ENCODE data around the gene BEND3. TPM values are rescaled to one million over a fixed set of nuclear protein-coding genes. Genes with fewer than 3 reads are reported as not detected.
"Not testable (repeated sequence)": the region's sequence is repeated elsewhere in the genome, so short reads cannot be mapped to it uniquely, and the experiment has no call there.

BEND3 gene
- 1 to 10 TPM; 2.3 to 2.5 TPM for total RNA-seq

DNA sequence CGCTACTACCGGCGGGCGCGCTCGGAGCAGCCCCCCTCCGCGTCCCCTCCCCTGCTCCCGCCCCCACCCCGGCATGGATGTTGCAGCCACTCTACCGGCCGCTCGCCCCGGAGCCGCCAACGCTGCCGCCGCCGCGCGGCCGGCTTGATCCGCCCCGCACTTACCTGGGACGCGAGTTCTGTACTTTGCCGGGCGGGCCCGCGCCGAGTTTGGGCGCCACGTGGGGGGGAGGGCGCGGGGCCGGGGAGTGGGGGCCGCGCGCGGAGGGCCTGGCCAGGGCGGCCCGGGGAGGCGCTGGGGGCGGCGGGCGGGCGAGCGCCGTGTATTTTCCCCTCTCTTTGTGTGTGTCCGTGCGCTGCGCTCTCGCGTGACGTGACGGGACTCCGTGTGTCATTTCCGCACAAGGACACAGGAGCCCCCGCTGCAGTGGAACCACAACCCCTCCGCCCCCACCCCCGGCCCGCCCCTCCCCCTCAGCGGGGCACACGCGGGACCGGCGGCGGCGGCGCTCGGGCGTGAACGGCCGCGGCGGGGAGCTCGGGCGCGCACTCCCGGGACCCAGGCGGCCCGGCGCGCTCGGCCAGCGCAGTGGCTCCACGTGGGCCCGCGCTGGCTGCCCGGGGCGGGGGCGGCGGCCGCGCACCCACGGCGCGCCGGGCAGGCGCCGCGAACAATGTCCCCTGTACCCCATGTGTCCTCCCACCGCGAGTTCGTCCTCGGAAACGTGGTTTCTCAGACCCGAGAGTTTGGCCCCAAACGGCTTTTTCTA is at the start of gene BEND3:
Gene BEND3, minus strand, starts transcription at position 590 of the 769 bp plus-strand sequence. CDS start 16,230 bp downstream, outside the sequence.
- ChIA-PET CTCF (interaction anchor here (0.7 to 1.5 kb wide), 4 partner anchors 43 to 373 kb away, joined by 3 to 7 read pairs (median 4); partner anchors contain the start of gene MTRES1), POLR2A (interaction anchor here (1.3 to 1.8 kb wide), 3 partner anchors 54 to 345 kb away, joined by 6 to 10 read pairs (median 9); partner anchors contain the start of genes MTRES1 and PDSS2)
- no peak within 1 kb of the TSS for H3K27ac Mint-ChIP-seq
- peak within 1 kb of the TSS; percentile 71 for H3K4me3 Mint-ChIP-seq
- peak; percentile 40 for DNase-seq
- H3K4me1 Mint-ChIP-seq, result peaks cover 20% of the 10 kb centered on the region
- H3K9me3 Mint-ChIP-seq, result no peaks in the 10 kb centered on the region
- H3K36me3 Mint-ChIP-seq (ENCODE audit: low read depth), result no peaks in the 10 kb centered on the region
- H3K27me3 Mint-ChIP-seq, result peaks cover 17% of the 10 kb centered on the region

DNA sequence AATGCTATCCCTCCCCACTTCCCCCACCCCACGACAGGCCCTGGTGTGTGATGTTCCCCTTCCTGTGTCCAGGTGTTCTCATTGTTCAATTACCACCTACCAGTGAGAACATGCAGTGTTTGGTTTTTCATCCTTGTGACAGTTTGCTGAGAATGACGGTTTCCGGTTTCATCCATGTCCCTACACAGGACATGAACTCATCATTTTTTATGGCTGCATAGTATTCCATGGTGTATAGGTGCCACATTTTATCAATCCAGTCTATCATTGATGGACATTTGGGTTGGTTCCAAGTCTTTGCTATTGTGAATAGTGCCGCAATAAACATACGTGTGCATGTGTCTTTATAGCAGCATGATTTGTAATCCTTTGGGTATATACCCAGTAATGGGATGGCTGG is 49.0 kb upstream of the BEND3 start:
- CTCF ChIA-PET; H3K4me1 Mint-ChIP-seq; H3K36me3 Mint-ChIP-seq (ENCODE audit: low read depth); H3K27ac Mint-ChIP-seq; H3K4me3 Mint-ChIP-seq; H3K9me3 Mint-ChIP-seq; DNase-seq; H3K27me3 Mint-ChIP-seq; POLR2A ChIA-PET: not testable (repeated sequence)

DNA sequence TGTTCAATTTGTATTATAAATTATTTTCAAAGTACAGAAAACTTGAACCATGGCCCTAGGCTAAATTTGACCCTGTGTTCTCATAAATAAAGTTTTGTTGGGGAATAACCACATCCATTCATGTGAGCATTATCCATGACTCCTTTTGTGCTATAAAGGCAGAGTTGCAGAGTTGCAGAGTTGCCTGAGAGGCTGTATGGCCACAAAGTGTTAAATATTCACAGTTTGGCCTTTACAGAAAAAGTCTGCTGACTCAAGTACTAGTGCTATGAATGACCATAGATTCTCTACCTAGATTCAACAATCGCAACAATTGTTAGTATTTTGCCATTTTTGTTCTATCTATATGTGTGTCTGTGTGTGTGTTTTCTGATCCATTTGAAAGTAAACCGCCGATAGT is 46.2 kb upstream of the BEND3 start:
- H3K27me3 Mint-ChIP-seq, result no peaks in the 10 kb centered on the region
- no peak overlapping the region for H3K27ac Mint-ChIP-seq
- no peaks in the 10 kb centered on the region for H3K4me1 Mint-ChIP-seq
- ChIA-PET POLR2A (no interaction called here), CTCF (no interaction called here)
- no peak overlapping the region for H3K4me3 Mint-ChIP-seq
- DNase-seq, result no peak
- no peaks in the 10 kb centered on the region for H3K36me3 Mint-ChIP-seq (ENCODE audit: low read depth)
- H3K9me3 Mint-ChIP-seq, result no peaks in the 10 kb centered on the region

DNA sequence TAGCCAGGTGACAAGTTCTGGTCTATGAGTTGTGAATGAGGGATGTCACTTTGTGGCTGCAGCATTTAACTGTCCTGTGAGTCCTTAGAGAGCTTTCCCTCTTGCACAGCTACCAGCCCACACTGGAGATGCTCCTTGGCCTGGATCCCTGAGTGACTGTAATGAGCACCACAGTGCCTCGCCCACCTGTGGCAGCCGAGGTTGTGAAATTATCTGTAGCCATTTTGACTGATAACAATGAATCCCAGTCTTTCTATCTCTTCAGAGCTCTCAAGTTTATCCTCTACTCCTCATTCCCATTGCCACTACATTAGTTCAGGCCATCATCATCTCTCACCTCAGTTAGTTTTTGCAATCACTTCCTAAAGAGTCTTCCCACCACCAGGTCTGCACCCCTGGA is 41.3 kb upstream of the BEND3 start:
- no peak for DNase-seq
- POLR2A ChIA-PET, result no interaction called here
- Mint-ChIP-seq H3K4me3 (no peak overlapping the region), H3K9me3 (no peaks in the 10 kb centered on the region), H3K36me3 (ENCODE audit: low read depth) (no peaks in the 10 kb centered on the region), H3K27me3 (no peaks in the 10 kb centered on the region), H3K4me1 (no peaks in the 10 kb centered on the region), H3K27ac (no peak overlapping the region)
- CTCF ChIA-PET, result interaction anchor here (0.6 kb wide), 1 partner anchor 277 kb away, joined by 3 read pairs; no protein-coding TSS in a partner anchor

DNA sequence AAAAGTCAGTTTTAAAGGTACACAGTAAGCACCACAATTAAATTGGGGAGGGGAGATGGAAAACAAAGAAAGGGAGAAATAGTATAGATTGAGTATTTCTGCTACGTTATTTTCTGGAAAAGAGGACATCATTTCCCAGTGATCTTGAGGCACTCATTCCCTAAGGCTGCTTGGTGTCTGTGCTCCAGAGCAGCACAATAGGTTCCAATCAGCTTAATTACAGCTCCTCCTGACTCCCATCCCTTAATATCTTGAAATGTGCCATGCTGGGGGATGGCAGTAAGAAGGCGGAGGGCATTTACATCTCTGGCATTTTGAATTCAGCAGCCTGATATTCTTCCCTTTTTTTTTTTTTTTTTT is 39.5 kb upstream of the BEND3 start:
- Mint-ChIP-seq H3K36me3 (ENCODE audit: low read depth) (no peaks in the 10 kb centered on the region), H3K9me3 (no peaks in the 10 kb centered on the region), H3K27me3 (no peaks in the 10 kb centered on the region), H3K4me3 (no peak overlapping the region), H3K27ac (no peak overlapping the region), H3K4me1 (no peaks in the 10 kb centered on the region)
- no peak for DNase-seq
- ChIA-PET CTCF (no interaction called here), POLR2A (no interaction called here)

DNA sequence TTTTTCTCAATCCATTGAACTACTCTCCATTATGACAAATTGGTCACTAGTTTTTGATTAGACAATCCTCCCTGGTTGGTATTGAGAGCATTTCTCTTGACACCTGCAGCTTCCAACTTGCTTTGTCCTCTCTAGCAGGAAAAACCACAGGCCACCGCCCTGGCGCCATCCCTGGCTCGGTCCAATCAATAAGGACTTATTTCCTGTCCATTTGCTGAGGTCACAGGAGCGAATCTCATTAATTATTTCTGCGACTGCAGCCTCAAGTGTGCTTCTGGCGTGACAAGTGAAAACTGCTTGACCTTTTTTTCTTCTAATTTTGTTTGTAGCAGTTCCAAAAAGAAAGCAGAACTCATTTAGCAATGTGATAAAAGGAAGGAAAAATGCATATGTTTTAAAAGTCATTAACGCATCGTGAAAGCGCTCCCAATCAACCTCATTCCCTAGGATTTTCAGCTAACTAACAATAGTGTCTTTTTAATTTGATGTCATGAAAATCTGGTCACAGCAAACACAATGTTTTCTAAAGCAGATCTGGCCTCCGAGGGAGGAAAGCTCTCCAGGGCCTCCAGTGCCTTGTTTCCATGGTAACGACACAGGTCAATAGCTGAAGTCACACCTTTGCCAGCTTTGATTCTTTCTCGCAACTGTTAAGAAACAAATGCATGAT is 39.0 kb upstream of the BEND3 start:
- Mint-ChIP-seq H3K36me3 (ENCODE audit: low read depth) (no peaks in the 10 kb centered on the region), H3K27ac (no peak overlapping the region), H3K4me1 (no peaks in the 10 kb centered on the region), H3K9me3 (no peaks in the 10 kb centered on the region), H3K4me3 (no peak overlapping the region), H3K27me3 (no peaks in the 10 kb centered on the region)
- ChIA-PET POLR2A (no interaction called here), CTCF (no interaction called here)
- no peak for DNase-seq

DNA sequence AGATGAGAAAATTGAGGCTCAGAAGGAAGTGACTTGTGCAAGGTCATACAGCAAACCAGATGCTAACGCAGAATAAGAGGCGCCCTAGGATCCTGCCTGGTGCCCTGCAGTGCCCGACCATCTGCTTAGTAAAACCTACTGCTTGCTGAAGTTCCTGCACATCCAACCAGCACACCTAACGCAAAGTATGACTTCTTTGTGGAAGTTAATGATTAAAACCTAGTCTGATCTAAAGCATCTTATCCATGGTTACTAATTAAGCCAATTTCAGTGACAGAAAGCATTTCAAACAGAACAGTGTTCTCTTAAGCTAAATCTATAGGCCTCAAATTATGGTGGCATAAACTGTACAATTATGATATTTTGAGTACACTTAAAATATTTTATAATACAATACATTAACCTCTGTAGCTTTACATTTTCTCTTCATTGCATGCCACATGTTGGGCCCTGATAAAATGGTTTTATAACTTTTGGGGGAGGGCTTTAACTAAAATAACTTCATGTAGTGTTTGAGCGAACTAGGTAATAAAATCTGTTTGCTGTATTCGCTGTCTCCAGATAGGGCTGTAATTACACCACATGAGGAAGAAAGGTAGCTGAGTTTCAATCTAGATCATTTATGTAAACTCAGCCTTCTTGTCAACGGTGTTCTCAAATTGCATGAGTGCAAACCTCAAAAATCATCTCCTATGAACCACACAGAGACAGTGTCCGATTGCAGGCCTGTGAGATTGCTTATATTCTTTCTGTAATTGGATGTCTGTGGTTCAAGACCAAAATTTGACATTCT is 37.5 kb upstream of the BEND3 start:
- Mint-ChIP-seq H3K27ac (no peak overlapping the region), H3K27me3 (no peaks in the 10 kb centered on the region), H3K36me3 (ENCODE audit: low read depth) (no peaks in the 10 kb centered on the region), H3K4me1 (no peaks in the 10 kb centered on the region), H3K9me3 (no peaks in the 10 kb centered on the region), H3K4me3 (no peak overlapping the region)
- ChIA-PET CTCF (interaction anchor here (1.0 kb wide), 1 partner anchor 155 kb away, joined by 3 read pairs; no protein-coding TSS in a partner anchor), POLR2A (no interaction called here)
- DNase-seq, result no peak

DNA sequence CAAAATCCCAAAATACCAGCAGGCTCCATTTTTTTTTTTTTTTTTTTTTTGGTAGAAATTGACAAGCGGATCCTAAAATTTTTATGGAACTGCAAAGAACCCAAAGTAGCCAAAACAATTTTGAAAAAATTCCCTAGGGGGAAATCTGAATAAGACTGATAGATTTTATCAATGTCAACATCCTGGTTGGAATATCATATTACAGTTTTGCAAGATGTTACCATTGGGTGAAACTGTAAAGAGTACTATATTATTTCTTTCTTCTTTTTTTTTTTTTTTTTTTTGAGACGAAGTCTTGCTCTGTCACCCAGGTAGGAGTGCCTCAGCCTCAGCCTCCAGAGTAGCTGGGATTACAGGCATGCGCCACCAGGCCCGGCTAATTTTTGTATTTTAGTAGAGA is 29.4 kb upstream of the BEND3 start:
- POLR2A ChIA-PET, result no interaction called here
- no peak overlapping the region for H3K27ac Mint-ChIP-seq
- no peaks in the 10 kb centered on the region for H3K9me3 Mint-ChIP-seq
- H3K36me3 Mint-ChIP-seq (ENCODE audit: low read depth), result no peaks in the 10 kb centered on the region
- H3K27me3 Mint-ChIP-seq, result no peaks in the 10 kb centered on the region
- no peak for DNase-seq
- no peak overlapping the region for H3K4me3 Mint-ChIP-seq
- CTCF ChIA-PET, result no interaction called here
- H3K4me1 Mint-ChIP-seq, result no peaks in the 10 kb centered on the region

DNA sequence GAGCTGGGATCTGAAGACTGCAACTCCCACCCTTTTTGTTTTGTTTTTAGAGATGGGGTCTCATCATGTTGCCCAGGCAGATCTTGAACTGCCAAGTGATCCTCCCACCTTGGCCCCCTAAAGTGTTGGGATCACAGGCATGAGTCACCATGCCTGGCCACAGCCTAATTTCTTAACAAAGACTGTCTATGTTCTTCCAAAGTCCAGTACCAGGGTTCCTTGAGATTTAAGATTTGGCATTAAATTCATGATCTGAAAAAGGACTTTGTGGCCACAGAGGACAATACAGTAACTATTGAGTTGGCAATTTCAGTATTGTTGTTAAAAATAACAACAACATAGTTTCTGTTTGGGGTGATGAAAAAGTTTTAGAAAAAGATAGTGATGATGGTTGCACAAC is 28.7 kb upstream of the BEND3 start:
- Mint-ChIP-seq H3K9me3 (no peaks in the 10 kb centered on the region), H3K4me1 (no peaks in the 10 kb centered on the region), H3K27me3 (no peaks in the 10 kb centered on the region), H3K4me3 (no peak overlapping the region), H3K36me3 (ENCODE audit: low read depth) (no peaks in the 10 kb centered on the region), H3K27ac (no peak overlapping the region)
- ChIA-PET POLR2A (no interaction called here), CTCF (no interaction called here)
- DNase-seq, result no peak

DNA sequence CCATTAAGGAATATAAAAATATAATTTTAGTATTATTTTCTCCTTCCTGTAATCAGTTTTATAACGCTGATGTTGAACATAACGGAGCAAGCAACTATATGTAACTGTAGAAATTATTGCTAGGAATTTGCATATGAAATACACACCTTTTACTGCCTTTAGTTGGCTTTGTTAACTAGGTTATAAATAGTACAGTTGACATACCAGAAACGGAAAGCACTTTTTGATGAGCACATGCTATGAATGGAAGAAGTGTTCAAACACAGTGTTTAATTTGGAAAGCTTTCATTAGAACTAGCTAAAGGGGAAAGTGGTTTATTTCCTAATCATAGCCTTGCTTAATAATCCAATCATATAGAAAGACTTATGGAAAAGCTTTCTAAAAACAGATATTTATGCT is 25.3 kb upstream of the BEND3 start:
- no peaks in the 10 kb centered on the region for H3K36me3 Mint-ChIP-seq (ENCODE audit: low read depth)
- H3K4me1 Mint-ChIP-seq, result no peaks in the 10 kb centered on the region
- no peak overlapping the region for H3K27ac Mint-ChIP-seq
- no peak for DNase-seq
- ChIA-PET CTCF (interaction anchor here (0.6 to 1.5 kb wide), 3 partner anchors 71 to 1999 kb away, joined by 3 to 4 read pairs (median 3); no protein-coding TSS in a partner anchor), POLR2A (no interaction called here)
- H3K27me3 Mint-ChIP-seq, result no peaks in the 10 kb centered on the region
- H3K9me3 Mint-ChIP-seq, result no peaks in the 10 kb centered on the region
- H3K4me3 Mint-ChIP-seq, result no peak overlapping the region

DNA sequence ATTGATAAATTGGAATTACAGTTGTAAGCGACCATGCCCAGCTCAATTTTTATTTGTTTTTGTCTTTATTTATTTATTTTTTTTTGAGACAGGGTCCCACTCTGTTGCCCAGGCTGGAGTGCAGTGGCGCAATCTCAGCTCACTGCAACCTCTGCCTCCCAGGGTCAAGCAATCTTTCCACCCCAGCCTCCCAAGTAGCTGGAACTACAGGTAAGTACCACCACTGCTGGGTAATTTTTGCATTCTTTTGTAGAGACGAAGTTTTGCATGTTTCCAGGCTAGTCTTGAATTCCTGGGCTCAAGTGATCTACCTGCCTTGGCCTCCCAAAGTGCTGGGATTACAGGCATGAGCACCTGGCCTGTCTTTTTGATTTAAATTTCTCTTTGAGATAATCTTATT is 21.0 kb upstream of the BEND3 start:
- H3K27me3 Mint-ChIP-seq; DNase-seq; H3K4me3 Mint-ChIP-seq; H3K36me3 Mint-ChIP-seq (ENCODE audit: low read depth); H3K9me3 Mint-ChIP-seq; CTCF ChIA-PET; H3K4me1 Mint-ChIP-seq; POLR2A ChIA-PET; H3K27ac Mint-ChIP-seq: not testable (repeated sequence)

DNA sequence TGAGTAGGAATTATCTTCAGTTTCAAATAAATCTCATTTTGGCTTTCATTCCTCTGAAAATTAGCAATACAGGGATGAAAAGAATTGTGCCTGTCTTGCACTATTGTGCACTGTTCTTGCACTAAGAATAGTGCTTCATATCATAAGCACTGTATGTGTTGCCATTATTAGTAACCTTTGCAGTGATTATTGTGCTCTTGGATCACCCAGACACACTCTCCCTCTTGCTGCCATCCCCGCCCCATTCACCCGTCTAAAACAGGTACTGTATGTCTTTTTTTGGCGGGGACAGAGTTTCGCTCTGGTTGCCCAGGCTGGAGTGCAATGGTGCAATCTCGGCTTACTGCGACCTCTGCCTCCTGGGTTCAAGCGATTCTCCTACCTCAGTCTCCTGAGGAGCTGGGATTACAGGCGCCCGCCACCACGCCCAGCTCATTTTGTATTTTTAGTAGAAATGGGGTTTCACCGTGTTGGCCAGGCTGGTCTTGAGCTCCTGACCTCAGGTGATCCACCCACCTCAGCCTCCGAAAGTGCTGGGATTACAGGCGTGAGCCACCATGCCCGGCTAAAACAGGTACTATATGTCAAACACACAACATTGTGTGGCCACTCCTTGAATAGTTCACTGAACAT is 19.8 kb upstream of the BEND3 start:
- H3K27ac Mint-ChIP-seq; DNase-seq; CTCF ChIA-PET; H3K27me3 Mint-ChIP-seq; H3K4me1 Mint-ChIP-seq; H3K36me3 Mint-ChIP-seq (ENCODE audit: low read depth); H3K9me3 Mint-ChIP-seq; POLR2A ChIA-PET; H3K4me3 Mint-ChIP-seq: not testable (repeated sequence)

DNA sequence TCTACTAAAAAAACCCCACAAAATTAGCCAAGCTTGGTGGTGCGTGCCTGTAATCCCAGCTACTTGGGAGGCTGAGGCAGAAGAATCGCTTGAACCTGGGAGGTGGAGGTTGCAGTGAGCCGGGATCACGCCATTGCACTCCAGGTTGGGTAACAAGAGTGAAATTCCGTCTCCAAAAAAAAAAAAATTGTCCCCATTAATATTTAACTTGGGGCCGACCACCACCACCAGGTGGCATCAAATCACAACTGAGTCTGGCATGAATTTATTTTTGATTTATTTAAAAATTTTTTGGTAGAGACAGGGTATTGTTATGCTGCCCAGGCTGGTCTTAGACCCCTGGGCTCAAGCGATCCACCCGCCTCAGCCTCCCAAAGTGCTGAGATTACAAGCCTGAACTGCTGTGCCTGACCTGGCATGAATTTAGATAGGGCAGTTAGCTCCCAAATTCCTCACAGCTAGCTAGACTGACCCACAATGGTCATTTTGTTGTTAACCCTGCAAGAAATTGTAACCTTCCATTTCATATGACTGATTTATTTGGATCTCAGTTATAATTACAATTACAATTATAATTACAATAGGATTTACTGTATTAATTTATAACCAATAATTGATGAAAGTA is 17.1 kb upstream of the BEND3 start:
- ChIA-PET POLR2A (no interaction called here), CTCF (interaction anchor here (0.6 to 1.1 kb wide), 3 partner anchors 9 to 541 kb away, joined by 3 read pairs; partner anchors contain the start of gene MTRES1)
- Mint-ChIP-seq H3K4me3 (no peak overlapping the region), H3K36me3 (ENCODE audit: low read depth) (no peaks in the 10 kb centered on the region), H3K4me1 (no peaks in the 10 kb centered on the region), H3K9me3 (no peaks in the 10 kb centered on the region), H3K27me3 (peaks cover 2% of the 10 kb centered on the region), H3K27ac (no peak overlapping the region)
- peak; percentile 23 for DNase-seq
